ENCODE measurements around the gene SCAANT1. TPM values are rescaled to one million over a fixed set of nuclear protein-coding genes. Genes with fewer than 3 reads are reported as not detected.

The SCAANT1 gene
- polyA plus RNA-seq, 3 donors, result not detected

DNA sequence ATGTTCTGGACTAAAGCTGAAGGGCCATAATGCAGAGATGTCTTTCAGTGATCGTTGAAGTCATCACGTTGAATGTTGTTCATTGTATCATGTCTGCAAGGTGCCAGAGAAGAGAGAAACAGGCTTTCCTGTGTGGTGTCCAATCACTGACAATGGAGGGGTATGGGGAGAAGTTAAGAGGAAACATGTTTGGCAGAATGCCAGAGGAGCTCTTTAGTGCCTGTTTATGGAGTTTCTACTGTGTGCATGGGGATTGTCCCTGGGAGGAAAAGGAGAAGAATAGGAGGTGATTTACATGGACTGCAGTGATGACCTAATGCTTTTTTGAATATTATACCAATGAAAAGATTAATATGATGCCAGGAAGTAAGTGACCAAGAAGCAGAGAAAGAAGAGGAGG lies 11.7 kb downstream of the SCAANT1 start:
- Histone ChIP-seq H3K9me3 (replicated peaks in 1 of 2; ENCODE audit: control insufficient read depth in 1 of 2, insufficient read depth in 1 of 2, low read length in 2 of 2) (no peaks in the 10 kb centered on the region), H3K9ac (ENCODE audit: insufficient read depth, low read length, poor library complexity, severe bottlenecking) (no peak overlapping the region), H3K27ac (ENCODE audit: low read depth in 1 of 2, low read length in 2 of 2) (peak overlapping the region in 1 of 2 donors; percentile 58), H3K4me1 (ENCODE audit: control insufficient read depth in 1 of 2, insufficient read depth in 2 of 2, low read length in 2 of 2) (peaks cover 0 to 20% of the 10 kb centered on the region in 2 donors), H3K36me3 (replicated peaks in 1 of 2; ENCODE audit: control insufficient read depth in 1 of 2, insufficient read depth in 2 of 2, low read length in 2 of 2) (peaks cover 19 to 61% of the 10 kb centered on the region in 2 donors), H3K27me3 (ENCODE audit: control insufficient read depth in 2 of 2, insufficient read depth in 2 of 2, low read length in 2 of 2) (no peaks in the 10 kb centered on the region), H3K79me2 (ENCODE audit: insufficient read depth, low read length) (peaks cover 49% of the 10 kb centered on the region), H3K4me2 (replicated peaks; ENCODE audit: extremely low read depth, low read length, poor library complexity, severe bottlenecking) (no peak overlapping the region), H3K4me3 (replicated peaks in 1 of 3; ENCODE audit: low read depth in 2 of 3, low read length in 3 of 3) (no peak overlapping the region), H2AFZ (ENCODE audit: insufficient read depth, low read depth, low read length, poor library complexity, severe bottlenecking) (no peak overlapping the region), H4K20me1 (ENCODE audit: insufficient read depth, low read length) (peaks cover 56% of the 10 kb centered on the region)
- TF ChIP-seq, protein P1, sequence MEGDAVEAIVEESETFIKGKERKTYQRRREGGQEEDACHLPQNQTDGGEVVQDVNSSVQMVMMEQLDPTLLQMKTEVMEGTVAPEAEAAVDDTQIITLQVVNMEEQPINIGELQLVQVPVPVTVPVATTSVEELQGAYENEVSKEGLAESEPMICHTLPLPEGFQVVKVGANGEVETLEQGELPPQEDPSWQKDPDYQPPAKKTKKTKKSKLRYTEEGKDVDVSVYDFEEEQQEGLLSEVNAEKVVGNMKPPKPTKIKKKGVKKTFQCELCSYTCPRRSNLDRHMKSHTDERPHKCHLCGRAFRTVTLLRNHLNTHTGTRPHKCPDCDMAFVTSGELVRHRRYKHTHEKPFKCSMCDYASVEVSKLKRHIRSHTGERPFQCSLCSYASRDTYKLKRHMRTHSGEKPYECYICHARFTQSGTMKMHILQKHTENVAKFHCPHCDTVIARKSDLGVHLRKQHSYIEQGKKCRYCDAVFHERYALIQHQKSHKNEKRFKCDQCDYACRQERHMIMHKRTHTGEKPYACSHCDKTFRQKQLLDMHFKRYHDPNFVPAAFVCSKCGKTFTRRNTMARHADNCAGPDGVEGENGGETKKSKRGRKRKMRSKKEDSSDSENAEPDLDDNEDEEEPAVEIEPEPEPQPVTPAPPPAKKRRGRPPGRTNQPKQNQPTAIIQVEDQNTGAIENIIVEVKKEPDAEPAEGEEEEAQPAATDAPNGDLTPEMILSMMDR (IDR thresholded peaks at IDR 0.05), result no peak
- H3K4me3 Mint-ChIP-seq, result no peak overlapping the region
- peaks cover 0 to 1% (median 0%) of the 10 kb centered on the region in 7 donors for H3K9me3 Mint-ChIP-seq
- 36% methylated on average over 2 of the region's 2 CpGs for WGBS (ENCODE audit: insufficient coverage)
- H3K36me3 Mint-ChIP-seq, result peaks cover 49 to 50% of the 10 kb centered on the region in 2 donors
- intact Hi-C loops (cut with micrococcal nuclease), result no loop called here
- H3K27ac Mint-ChIP-seq, result peak overlapping the region in 5 of 7 donors; percentile 3 to 59 (median 42)
- DNase-seq, result peak in 2 of 3 donors; percentile 42 to 48
- peaks cover 23% of the 10 kb centered on the region for H3K4me1 Mint-ChIP-seq
- no peaks in the 10 kb centered on the region for H3K27me3 Mint-ChIP-seq (ENCODE audit: low read depth in 3 of 3)

DNA sequence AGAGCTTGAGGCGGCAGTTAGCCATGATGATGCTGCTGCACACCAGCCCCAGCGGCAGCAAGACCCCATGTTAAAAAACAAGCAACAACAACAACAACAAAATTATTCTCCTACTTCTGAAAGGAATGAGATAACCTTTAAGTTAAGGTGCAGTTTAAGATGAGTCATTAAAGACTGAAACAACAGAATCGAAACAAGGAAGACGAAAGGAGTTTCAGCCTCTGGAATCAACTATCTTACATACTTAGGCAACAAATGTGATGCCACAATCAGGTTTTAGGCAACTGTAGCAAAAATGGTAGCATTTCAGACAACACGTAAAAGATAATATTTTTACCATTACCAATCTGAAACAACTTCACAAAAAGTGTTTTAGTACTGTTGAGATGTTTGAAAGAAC lies 12.2 kb downstream of the SCAANT1 start:
- Mint-ChIP-seq H3K9me3 (peaks cover 0 to 1% (median 0%) of the 10 kb centered on the region in 7 donors), H3K27me3 (ENCODE audit: low read depth in 3 of 3) (no peaks in the 10 kb centered on the region), H3K36me3 (peaks cover 46 to 48% of the 10 kb centered on the region in 2 donors), H3K4me1 (peaks cover 25% of the 10 kb centered on the region), H3K4me3 (no peak overlapping the region), H3K27ac (peak overlapping the region in 4 of 7 donors; percentile 19 to 79 (median 68))
- Histone ChIP-seq H3K4me2 (replicated peaks; ENCODE audit: extremely low read depth, low read length, poor library complexity, severe bottlenecking) (no peak overlapping the region), H3K9me3 (replicated peaks in 1 of 2; ENCODE audit: control insufficient read depth in 1 of 2, insufficient read depth in 1 of 2, low read length in 2 of 2) (no peaks in the 10 kb centered on the region), H3K36me3 (replicated peaks in 1 of 2; ENCODE audit: control insufficient read depth in 1 of 2, insufficient read depth in 2 of 2, low read length in 2 of 2) (peaks cover 17 to 57% of the 10 kb centered on the region in 2 donors), H3K9ac (ENCODE audit: insufficient read depth, low read length, poor library complexity, severe bottlenecking) (no peak overlapping the region), H3K4me3 (replicated peaks in 1 of 3; ENCODE audit: low read depth in 2 of 3, low read length in 3 of 3) (no peak overlapping the region), H3K27me3 (ENCODE audit: control insufficient read depth in 2 of 2, insufficient read depth in 2 of 2, low read length in 2 of 2) (no peaks in the 10 kb centered on the region), H4K20me1 (ENCODE audit: insufficient read depth, low read length) (peaks cover 59% of the 10 kb centered on the region), H2AFZ (ENCODE audit: insufficient read depth, low read depth, low read length, poor library complexity, severe bottlenecking) (no peak overlapping the region), H3K27ac (ENCODE audit: low read depth in 1 of 2, low read length in 2 of 2) (peak overlapping the region in 1 of 2 donors; percentile 58), H3K4me1 (ENCODE audit: control insufficient read depth in 1 of 2, insufficient read depth in 2 of 2, low read length in 2 of 2) (peaks cover 0 to 24% of the 10 kb centered on the region in 2 donors), H3K79me2 (ENCODE audit: insufficient read depth, low read length) (peaks cover 51% of the 10 kb centered on the region)
- TF ChIP-seq, protein P1 (IDR thresholded peaks at IDR 0.05), result no peak
- 43% methylated on average over 2 of the region's 5 CpGs for WGBS (ENCODE audit: insufficient coverage)
- intact Hi-C loops (cut with micrococcal nuclease), result no loop called here
- no peak for DNase-seq
